IMR-90 (cell line): ENCODE measurements around the gene CASP1. TPM values are rescaled to one million over a fixed set of nuclear protein-coding genes. Genes with fewer than 3 reads are reported as not detected.
A peak's percentile ranks its signal among the peaks of the same experiment; 100 is the strongest.

ENCODE experiments used
- ATAC-seq: fragments of 200-7000 bp; cut with Tn5 transposase; 2 replicates; pipeline ENCODE4 v1.9.1; 2020; ENCODE audit warnings: low read depth, mild to moderate bottlenecking, moderate library complexity
- BruUV-seq: library from RNA; stranded (reverse); fragments of 400-500 nt; replicated peaks from 2 replicates; lab custom pipeline; 2021; lab: Mats Ljungman, UMichigan
- CTCF ChIA-PET: fragments of 300-600 bp; formaldehyde crosslinking; extraction: SDS; loops from one replicate; lab custom pipeline; 2021; ENCODE audit warnings: antibody characterized with exemption; lab: Yijun Ruan, JAX
- POLR2A ChIA-PET: fragments of 300-600 bp; sonication (Branson Sonifier 250); formaldehyde crosslinking; loops from one replicate; lab custom pipeline; 2022; ENCODE audit warnings: antibody characterized with exemption; ENCODE audit not compliant: unreplicated experiment; lab: Charles Lee
- DNase-seq: peaks from one replicate; pipeline ENCODE4 v3.0.0; 2013
- H2AFZ ChIP-seq: replicated peaks from 2 replicates; pipeline ENCODE3; 2013; ENCODE audit warnings: low read length, mild to moderate bottlenecking; ENCODE audit not compliant: poor library complexity
- H2AK5ac ChIP-seq: 2 replicates; pipeline ENCODE4 v1.6.1; 2013; ENCODE audit warnings: low read depth, low read length, inconsistent platforms
- H2AK9ac ChIP-seq: replicated peaks from 2 replicates; pipeline ENCODE3; 2013; ENCODE audit warnings: mild to moderate bottlenecking, low read depth, low read length, moderate library complexity; ENCODE audit not compliant: poor library complexity
- H2BK120ac ChIP-seq: 2 replicates; pipeline ENCODE4 v1.6.1; 2013; ENCODE audit warnings: low read depth, low read length, inconsistent platforms
- H2BK15ac ChIP-seq: 3 replicates; pipeline ENCODE4 v1.6.1; 2013; ENCODE audit warnings: low read depth, low read length, inconsistent platforms
- H2BK20ac ChIP-seq: 2 replicates; pipeline ENCODE4 v1.6.1; 2013; ENCODE audit warnings: low read depth, mild to moderate bottlenecking, inconsistent platforms, low read length, moderate library complexity
- H2BK5ac ChIP-seq: 2 replicates; pipeline ENCODE4 v1.6.1; 2013; ENCODE audit warnings: mild to moderate bottlenecking, low read depth, low read length, inconsistent platforms; ENCODE audit not compliant: poor library complexity, severe bottlenecking
- H3K14ac ChIP-seq: replicated peaks from 2 replicates; pipeline ENCODE4 v1.6.1; 2013; ENCODE audit warnings: low read depth, low read length, inconsistent platforms
- H3K18ac ChIP-seq: 2 replicates; pipeline ENCODE4 v1.6.1; 2013; ENCODE audit warnings: low read depth, low read length, control low read depth
- H3K23ac ChIP-seq: 2 replicates; pipeline ENCODE4 v1.6.1; 2013; ENCODE audit warnings: low read depth, low read length, inconsistent platforms
- H3K27ac ChIP-seq: 2 replicates; pipeline ENCODE4 v1.5.1; 2013; ENCODE audit warnings: mild to moderate bottlenecking, control low read depth, low read length; ENCODE audit not compliant: insufficient read depth
- H3K27me3 ChIP-seq: 2 replicates; pipeline ENCODE4 v1.6.1; 2013; ENCODE audit warnings: low read length; ENCODE audit not compliant: control insufficient read depth, insufficient read depth
- H3K36me3 ChIP-seq: 2 replicates; pipeline ENCODE4 v1.6.1; 2013; ENCODE audit warnings: low read length, mixed read lengths; ENCODE audit not compliant: control insufficient read depth, insufficient read depth
- H3K4ac ChIP-seq: 2 replicates; pipeline ENCODE4 v1.6.1; 2013; ENCODE audit warnings: low read depth, low read length, inconsistent platforms
- H3K4me1 ChIP-seq: 2 replicates; pipeline ENCODE4 v1.6.1; 2013; ENCODE audit warnings: low read length, mixed read lengths; ENCODE audit not compliant: control insufficient read depth, insufficient read depth
- H3K4me2 ChIP-seq: 2 replicates; pipeline ENCODE4 v1.6.1; 2013; ENCODE audit warnings: low read depth, mild to moderate bottlenecking, control low read depth, low read length, moderate library complexity
- H3K4me3 ChIP-seq: 2 replicates; pipeline ENCODE4 v1.5.1; 2013; ENCODE audit warnings: low read depth, mild to moderate bottlenecking, control low read depth, low read length, moderate library complexity; ENCODE audit not compliant: insufficient read depth
- H3K56ac ChIP-seq: 2 replicates; pipeline ENCODE4 v1.6.1; 2013; ENCODE audit warnings: low read length, inconsistent platforms; ENCODE audit not compliant: insufficient read depth; ENCODE audit errors: extremely low read depth
- H3K79me1 ChIP-seq, 2 experiments: 2 replicates each; pipeline ENCODE4 v1.6.1; 2013; ENCODE audit warnings: low read length in 2 of 2, inconsistent platforms in 1 of 2, low read depth in 1 of 2
- H3K9ac ChIP-seq: 2 replicates; pipeline ENCODE4 v1.6.1; 2013; ENCODE audit warnings: low read depth, low read length, control low read depth
- H3K9me1 ChIP-seq: 2 replicates; pipeline ENCODE4 v1.6.1; 2013; ENCODE audit warnings: low read length, inconsistent platforms; ENCODE audit not compliant: insufficient read depth
- H3K9me3 ChIP-seq: 2 replicates; pipeline ENCODE4 v1.6.1; 2013; ENCODE audit warnings: low read length; ENCODE audit not compliant: control insufficient read depth, insufficient read depth
- H4K20me1 ChIP-seq: 2 replicates; pipeline ENCODE4 v1.6.1; 2013; ENCODE audit warnings: low read length, inconsistent platforms; ENCODE audit not compliant: insufficient read depth
- H4K5ac ChIP-seq: 2 replicates; pipeline ENCODE4 v1.6.1; 2013; ENCODE audit warnings: mild to moderate bottlenecking, low read depth, low read length, control low read depth
- H4K8ac ChIP-seq, 2 experiments: 2 replicates each; pipeline ENCODE4 v1.6.1; 2013; ENCODE audit warnings: low read depth in 2 of 2, low read length in 2 of 2, control low read depth in 1 of 2, inconsistent platforms in 1 of 2
- H4K91ac ChIP-seq: 2 replicates; pipeline ENCODE4 v1.6.1; 2013; ENCODE audit warnings: low read depth, low read length, inconsistent platforms; ENCODE audit not compliant: insufficient read depth
- BHLHE40 ChIP-seq: fragments of 150-350 bp; IDR thresholded peaks from 2 replicates; pipeline ENCODE4 v1.6.1; 2016; ENCODE audit warnings: mild to moderate bottlenecking, low read depth, low read length
- CEBPB ChIP-seq: IDR thresholded peaks from 2 replicates; pipeline ENCODE4 v1.6.1; 2012; ENCODE audit warnings: low read depth, low read length, improper control_type of control experiment
- CHD1 ChIP-seq: IDR thresholded peaks from 2 replicates; pipeline ENCODE4 v1.6.1; 2012; ENCODE audit warnings: low read depth, low read length, improper control_type of control experiment
- FOS ChIP-seq: fragments of 150-350 bp; IDR thresholded peaks from 2 replicates; pipeline ENCODE4 v1.6.1; 2016; ENCODE audit warnings: low read depth, low read length
- MAFK ChIP-seq: IDR thresholded peaks from 2 replicates; pipeline ENCODE4 v1.6.1; 2012; ENCODE audit warnings: low read depth, low read length, improper control_type of control experiment
- MAZ ChIP-seq: IDR thresholded peaks from 2 replicates; pipeline ENCODE4 v1.6.1; 2012; ENCODE audit warnings: low read depth, mild to moderate bottlenecking, low read length, improper control_type of control experiment, moderate library complexity, borderline replicate concordance
- MXI1 ChIP-seq: IDR thresholded peaks from 2 replicates; pipeline ENCODE4 v1.6.1; 2012; ENCODE audit warnings: low read depth, mild to moderate bottlenecking, low read length, moderate library complexity, borderline replicate concordance
- NFE2L2 ChIP-seq: fragments of 150-350 bp; IDR thresholded peaks from 2 replicates; pipeline ENCODE4 v1.6.1; 2016; ENCODE audit warnings: low read depth, mild to moderate bottlenecking, low read length
- POLR2A ChIP-seq: IDR thresholded peaks from 2 replicates; pipeline ENCODE4 v1.6.1; 2012; ENCODE audit warnings: mild to moderate bottlenecking, low read depth, low read length
- RAD21 ChIP-seq: IDR thresholded peaks from 2 replicates; pipeline ENCODE4 v1.6.1; 2012; ENCODE audit warnings: low read length, improper control_type of control experiment
- RCOR1 ChIP-seq: IDR thresholded peaks from 2 replicates; pipeline ENCODE4 v1.6.1; 2012; ENCODE audit warnings: mild to moderate bottlenecking, low read length, improper control_type of control experiment; ENCODE audit not compliant: insufficient replicate concordance
- RFX5 ChIP-seq: IDR thresholded peaks from 2 replicates; pipeline ENCODE4 v1.8.0; 2012; ENCODE audit warnings: low read depth, mild to moderate bottlenecking, low read length, moderate library complexity
- SMC3 ChIP-seq: fragments of 150-350 bp; IDR thresholded peaks from 2 replicates; pipeline ENCODE4 v1.6.1; 2016; ENCODE audit warnings: low read depth, mild to moderate bottlenecking, antibody characterized with exemption, low read length, moderate library complexity
- WGBS, 2 experiments: methylation state at CpG; one replicate each; pipeline versions ENCODE4 v1.1.5 to v1.1.7; 2013; ENCODE audit warnings: missing lambda C conversion rate in 2 of 2; ENCODE audit not compliant: insufficient read length in 1 of 2; ENCODE audit errors: extremely low coverage in 2 of 2; 5-methylcytosine and 5-hydroxymethylcytosine counted together
- dilution Hi-C: fragments of 300-500 bp; cut with HindIII; formaldehyde crosslinking; loops from one replicate; pipeline ENCODE4 v1.14.3; 2018; ENCODE audit warnings: low sequenced_read_pairs; ENCODE audit not compliant: unreplicated experiment
- in situ Hi-C: fragments of 300-500 bp; cut with MboI; formaldehyde crosslinking; loops from 3 replicates; pipeline ENCODE4 v1.14.3; 2019; ENCODE audit warnings: low sequenced_read_pairs, inconsistent platforms, mixed read lengths
- intact Hi-C: fragments of 100-400 bp; cut with micrococcal nuclease; formaldehyde crosslinking; loops from 2 replicates; pipeline ENCODE4 v1.10.0; 2022
- polyA plus RNA-seq, 3 experiments: library from polyadenylated mRNA; depleted of rRNA; stranded (reverse); fragments of >200 nt; gene quantifications; 2 replicates each; pipeline ENCODE4 v1.2.3, GENCODE V29; 2012; ENCODE audit warnings: low replicate concordance in 1 of 3
- total RNA-seq: library from RNA; depleted of rRNA; stranded (reverse); fragments of >200 nt; gene quantifications from 2 replicates; pipeline ENCODE4 v1.2.3, GENCODE V29; 2012
- TF ChIP-seq, protein P1 (sequence below): fragments of 150-350 bp; IDR thresholded peaks from 2 replicates; pipeline ENCODE4 v1.6.1; 2016; ENCODE audit warnings: low read depth, mild to moderate bottlenecking, low read length, moderate library complexity, borderline replicate concordance
- TF ChIP-seq, protein P2 (sequence below): conservative IDR thresholded peaks from 2 replicates; pipeline ENCODE4 v1.5.1; 2012; ENCODE audit warnings: mild to moderate bottlenecking, low read depth, low read length, improper control_type of control experiment
- TF ChIP-seq, protein P3 (sequence below): fragments of 150-350 bp; IDR thresholded peaks from 2 replicates; pipeline ENCODE4 v1.6.1; 2017; ENCODE audit warnings: mild to moderate bottlenecking, antibody characterized with exemption, low read length, low read depth

CASP1 gene
- total and polyA plus RNA-seq, 2 of the 4 experiments (the other 2 are of a cell fraction), result 12.5 to 31.2 TPM

GRCh38 chr11:105033781-105034180, 1.2 kb downstream of the CASP1 start:
- POLR2A ChIA-PET, result interaction anchor here (0.5 kb wide), 1 partner anchor 176 kb away, joined by 3 read pairs; no protein-coding TSS in a partner anchor

More at GRCh38 chr11:105033781-105034180, 1.2 kb downstream of the CASP1 start:
- BruUV-seq, result no TSS peak
- Histone ChIP-seq H3K9me3 (no peaks in the 10 kb centered on the region), H2BK5ac (no peak overlapping the region), H2AK5ac (no peak overlapping the region), H3K18ac (no peak overlapping the region), H3K4me2 (peak overlapping the region; percentile 90), H2BK120ac (peak overlapping the region; percentile 93; the same call in 1 of the 2 replicates), H3K9ac (no peak overlapping the region), H3K9me1 (peaks cover 3% of the 10 kb centered on the region; the same call in 1 of the 2 replicates), H2BK20ac (peak overlapping the region; percentile 14; the same call in 1 of the 2 replicates), H3K4me1 (peaks cover 4% of the 10 kb centered on the region), H3K14ac (peak overlapping the region; percentile 22), H2AFZ (no peak overlapping the region), H3K4me3 (no peak overlapping the region; the same call in 1 of the 2 replicates), H3K27ac (no peak overlapping the region), H2AK9ac (no peak overlapping the region), H3K36me3 (peaks cover 17% of the 10 kb centered on the region), H4K8ac (peak overlapping the region in 1 of 2 experiments; percentile 21; a peak in 1 of 4 replicates), H2BK15ac (no peak overlapping the region), H3K4ac (no peak overlapping the region), H4K5ac (no peak overlapping the region), H3K23ac (no peak overlapping the region), H3K79me1 (peaks cover 3 to 17% of the 10 kb centered on the region in 2 experiments; a peak in 2 of 4 replicates), H3K27me3 (no peaks in the 10 kb centered on the region), H4K20me1 (no peaks in the 10 kb centered on the region), H3K56ac (no peak overlapping the region), H4K91ac (no peak overlapping the region)
- ATAC-seq, result no peak
- TF ChIP-seq FOS, result no peak
- no peak for TF ChIP-seq RCOR1
- no peak for TF ChIP-seq RAD21
- no peak for TF ChIP-seq CEBPB
- TF ChIP-seq POLR2A, result no peak
- TF ChIP-seq, protein P1, sequence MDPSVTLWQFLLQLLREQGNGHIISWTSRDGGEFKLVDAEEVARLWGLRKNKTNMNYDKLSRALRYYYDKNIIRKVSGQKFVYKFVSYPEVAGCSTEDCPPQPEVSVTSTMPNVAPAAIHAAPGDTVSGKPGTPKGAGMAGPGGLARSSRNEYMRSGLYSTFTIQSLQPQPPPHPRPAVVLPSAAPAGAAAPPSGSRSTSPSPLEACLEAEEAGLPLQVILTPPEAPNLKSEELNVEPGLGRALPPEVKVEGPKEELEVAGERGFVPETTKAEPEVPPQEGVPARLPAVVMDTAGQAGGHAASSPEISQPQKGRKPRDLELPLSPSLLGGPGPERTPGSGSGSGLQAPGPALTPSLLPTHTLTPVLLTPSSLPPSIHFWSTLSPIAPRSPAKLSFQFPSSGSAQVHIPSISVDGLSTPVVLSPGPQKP, result no peak
- TF ChIP-seq MAZ, result no peak
- TF ChIP-seq SMC3, result no peak
- TF ChIP-seq, protein P2, sequence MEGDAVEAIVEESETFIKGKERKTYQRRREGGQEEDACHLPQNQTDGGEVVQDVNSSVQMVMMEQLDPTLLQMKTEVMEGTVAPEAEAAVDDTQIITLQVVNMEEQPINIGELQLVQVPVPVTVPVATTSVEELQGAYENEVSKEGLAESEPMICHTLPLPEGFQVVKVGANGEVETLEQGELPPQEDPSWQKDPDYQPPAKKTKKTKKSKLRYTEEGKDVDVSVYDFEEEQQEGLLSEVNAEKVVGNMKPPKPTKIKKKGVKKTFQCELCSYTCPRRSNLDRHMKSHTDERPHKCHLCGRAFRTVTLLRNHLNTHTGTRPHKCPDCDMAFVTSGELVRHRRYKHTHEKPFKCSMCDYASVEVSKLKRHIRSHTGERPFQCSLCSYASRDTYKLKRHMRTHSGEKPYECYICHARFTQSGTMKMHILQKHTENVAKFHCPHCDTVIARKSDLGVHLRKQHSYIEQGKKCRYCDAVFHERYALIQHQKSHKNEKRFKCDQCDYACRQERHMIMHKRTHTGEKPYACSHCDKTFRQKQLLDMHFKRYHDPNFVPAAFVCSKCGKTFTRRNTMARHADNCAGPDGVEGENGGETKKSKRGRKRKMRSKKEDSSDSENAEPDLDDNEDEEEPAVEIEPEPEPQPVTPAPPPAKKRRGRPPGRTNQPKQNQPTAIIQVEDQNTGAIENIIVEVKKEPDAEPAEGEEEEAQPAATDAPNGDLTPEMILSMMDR, result no peak
- TF ChIP-seq, protein P3, sequence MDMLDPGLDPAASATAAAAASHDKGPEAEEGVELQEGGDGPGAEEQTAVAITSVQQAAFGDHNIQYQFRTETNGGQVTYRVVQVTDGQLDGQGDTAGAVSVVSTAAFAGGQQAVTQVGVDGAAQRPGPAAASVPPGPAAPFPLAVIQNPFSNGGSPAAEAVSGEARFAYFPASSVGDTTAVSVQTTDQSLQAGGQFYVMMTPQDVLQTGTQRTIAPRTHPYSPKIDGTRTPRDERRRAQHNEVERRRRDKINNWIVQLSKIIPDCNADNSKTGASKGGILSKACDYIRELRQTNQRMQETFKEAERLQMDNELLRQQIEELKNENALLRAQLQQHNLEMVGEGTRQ, result no peak
- TF ChIP-seq CHD1, result no peak
- TF ChIP-seq MAFK, result no peak
- TF ChIP-seq RFX5, result no peak
- no peak for TF ChIP-seq MXI1
- no peak for TF ChIP-seq NFE2L2
- no peak for TF ChIP-seq BHLHE40
- CTCF ChIA-PET, result interaction anchor here (0.8 kb wide), 1 partner anchor 10 kb away, joined by 3 read pairs; no protein-coding TSS in a partner anchor
- WGBS, 2 experiments, result no CpG with 5 or more reads among the region's 1 CpG
- in situ Hi-C loops, result no loop called here
- DNase-seq, result no peak
- dilution Hi-C loops, result no loop called here
- intact Hi-C loops, result no loop called here
